Common myeloid progenitor, CD34-positive (primary cell): ENCODE results near the gene PHC2.
"Not testable (repeated sequence)": the region's sequence is repeated elsewhere in the genome, so short reads cannot be mapped to it uniquely, and the experiment has no call there.

Experiments
- CTCF ChIA-PET: fragments of 350-600 bp; sonication (Branson Sonifier 250); formaldehyde crosslinking; loops from one replicate; lab custom pipeline; 2021; ENCODE audit warnings: antibody characterized with exemption; lab: Charles Lee
- POLR2A ChIA-PET: fragments of 350-600 bp; sonication (Branson Sonifier 250); formaldehyde crosslinking; loops from one replicate; lab custom pipeline; 2021; ENCODE audit warnings: antibody characterized with exemption; lab: Charles Lee
- DNase-seq, 3 donors: peaks; one replicate each; pipeline versions ENCODE4 v3.0.0 to v3.0.0-alpha.2; 2013
- H3K27ac ChIP-seq, 2 experiments: 1 replicate in 1 of 2; 2 replicates in 1 of 2; pipeline ENCODE4 v1.7.0; 2013; ENCODE audit warnings: inconsistent platforms in 2 of 2, low read length in 2 of 2, mild to moderate bottlenecking in 2 of 2, low read depth in 1 of 2, moderate library complexity in 1 of 2; ENCODE audit not compliant: severe bottlenecking in 2 of 2, insufficient read depth in 1 of 2, poor library complexity in 1 of 2
- H3K27me3 ChIP-seq, 5 experiments: replicated peaks in 2 of 5; 1 replicate in 3 of 5; 2 replicates in 2 of 5; pipeline versions ENCODE4 v1.6.1 to v1.7.0; 2013; ENCODE audit warnings: low read length in 4 of 5, mild to moderate bottlenecking in 2 of 5, moderate library complexity in 2 of 5, inconsistent platforms in 1 of 5; ENCODE audit not compliant: insufficient read depth in 5 of 5, control insufficient read depth in 4 of 5
- H3K36me3 ChIP-seq, 4 experiments: 1 replicate in 2 of 4; 2 replicates in 2 of 4; pipeline versions ENCODE4 v1.6.1 to v1.7.0; 2013; ENCODE audit warnings: low read length in 3 of 4, control low read depth in 1 of 4, mild to moderate bottlenecking in 1 of 4; ENCODE audit not compliant: control insufficient read depth in 4 of 4, insufficient read depth in 4 of 4
- H3K4me1 ChIP-seq, 4 experiments: 1 replicate in 3 of 4; 2 replicates in 1 of 4; pipeline versions ENCODE4 v1.6.1 to v1.7.1; 2013; ENCODE audit warnings: low read length in 3 of 4, mild to moderate bottlenecking in 3 of 4, control low read depth in 1 of 4, inconsistent platforms in 1 of 4, moderate library complexity in 1 of 4; ENCODE audit not compliant: control insufficient read depth in 4 of 4, insufficient read depth in 4 of 4; ENCODE audit errors: control extremely low read depth in 1 of 4
- H3K4me3 ChIP-seq, 7 experiments: 1 replicate in 4 of 7; 2 replicates in 3 of 7; pipeline versions ENCODE4 v1.5.1 to v1.7.0; 2013; ENCODE audit warnings: mild to moderate bottlenecking in 7 of 7, low read length in 6 of 7, moderate library complexity in 6 of 7, inconsistent platforms in 2 of 7, low read depth in 2 of 7, control low read depth in 1 of 7; ENCODE audit not compliant: insufficient read depth in 4 of 7, control insufficient read depth in 1 of 7; ENCODE audit errors: extremely low read depth in 1 of 7
- H3K9me3 ChIP-seq, 5 experiments: 1 replicate in 4 of 5; 2 replicates in 1 of 5; pipeline versions ENCODE4 v1.6.1 to v1.7.1; 2013; ENCODE audit warnings: low read length in 4 of 5, mild to moderate bottlenecking in 2 of 5, inconsistent platforms in 1 of 5, low read depth in 1 of 5, moderate library complexity in 1 of 5; ENCODE audit not compliant: control insufficient read depth in 4 of 5, insufficient read depth in 2 of 5; ENCODE audit errors: control extremely low read depth in 1 of 5
- WGBS: methylation state at CpG from one replicate; pipeline ENCODE4 v1.1.5; 2013; ENCODE audit not compliant: insufficient coverage; 5-methylcytosine and 5-hydroxymethylcytosine counted together

Gene PHC2

GRCh38 chr1:33314416-33314815 is 116.5 kb downstream of the PHC2 start:
- no peaks in the 10 kb centered on the region for H3K9me3 ChIP-seq
- H3K4me1 ChIP-seq, result peaks cover 0 to 4% (median 0%) of the 10 kb centered on the region in 4 experiments
- no peak overlapping the region for H3K27ac ChIP-seq
- DNase-seq, result no peak
- no peaks in the 10 kb centered on the region for H3K27me3 ChIP-seq
- H3K4me3 ChIP-seq, result no peak overlapping the region
- no peaks in the 10 kb centered on the region for H3K36me3 ChIP-seq
- ChIA-PET POLR2A (no interaction called here), CTCF (interaction anchor here (2.4 kb wide), 1 partner anchor 19 kb away, joined by 9 read pairs; no protein-coding TSS in a partner anchor)
- 96% methylated on average over 7 of the region's 9 CpGs for WGBS

- H3K4me1 ChIP-seq, result peaks cover 0 to 4% (median 0%) of the 10 kb centered on the region in 4 experiments
- H3K4me3 ChIP-seq, result no peak overlapping the region
- ChIA-PET POLR2A (interaction anchor here (0.8 kb wide), 1 partner anchor 99 kb away, joined by 4 read pairs; no protein-coding TSS in a partner anchor), CTCF (interaction anchor here (0.6 to 2.4 kb wide), 3 partner anchors 10 to 225 kb away, joined by 3 to 9 read pairs (median 4); no protein-coding TSS in a partner anchor)
- no peaks in the 10 kb centered on the region for H3K9me3 ChIP-seq
- DNase-seq, result no peak
- WGBS, result 100% methylated on average over 4 of the region's 5 CpGs
- no peak overlapping the region for H3K27ac ChIP-seq
- no peaks in the 10 kb centered on the region for H3K36me3 ChIP-seq
- peaks cover 0 to 4% (median 0%) of the 10 kb centered on the region in 5 experiments for H3K27me3 ChIP-seq
Measured at GRCh38 chr1:33312413-33312749, 118.5 kb downstream of the PHC2 start.

DNA sequence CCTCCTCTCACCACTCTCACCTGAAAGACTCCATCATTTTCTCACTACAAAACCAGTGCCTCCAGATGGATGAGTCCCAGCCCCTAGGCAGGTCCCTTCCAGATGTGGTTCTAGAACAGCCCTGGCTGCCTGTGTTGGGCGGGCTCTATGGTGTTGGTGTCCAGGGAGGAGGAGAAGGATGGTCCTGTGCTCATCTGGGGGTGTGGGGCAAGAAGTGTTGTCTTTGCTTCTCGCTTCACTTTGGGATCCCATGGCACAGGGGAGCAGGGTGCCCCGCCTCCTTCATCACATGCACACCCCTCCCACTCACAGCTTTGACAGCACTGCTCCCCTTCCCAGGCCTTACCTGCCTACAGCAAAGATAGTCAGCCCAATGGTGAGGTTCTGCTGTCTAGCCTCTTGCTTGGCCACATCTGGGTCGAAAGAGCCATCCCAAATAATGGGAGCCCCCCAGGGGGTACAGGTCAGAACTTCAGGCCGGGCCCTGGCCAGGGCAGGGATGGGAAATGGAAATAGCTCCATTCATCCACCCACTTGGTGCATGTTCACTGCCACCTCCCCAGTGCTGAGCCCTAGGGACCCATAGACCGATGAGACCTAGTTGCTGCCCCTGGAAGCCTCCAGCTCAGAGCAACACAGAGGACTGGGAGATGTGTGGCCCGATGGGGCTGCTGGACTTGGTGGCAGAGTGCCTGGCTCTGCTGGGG is 119.0 kb downstream of the PHC2 start:
- no peak overlapping the region for H3K4me3 ChIP-seq
- H3K27me3 ChIP-seq, result peaks cover 0 to 8% (median 0%) of the 10 kb centered on the region in 5 experiments
- H3K9me3 ChIP-seq, result no peaks in the 10 kb centered on the region
- no peaks in the 10 kb centered on the region for H3K36me3 ChIP-seq
- CTCF ChIA-PET, result interaction anchor here (0.6 to 2.4 kb wide), 3 partner anchors 9 to 224 kb away, joined by 3 to 9 read pairs (median 4); no protein-coding TSS in a partner anchor
- no peak for DNase-seq
- no peak overlapping the region for H3K27ac ChIP-seq
- peaks cover 0 to 5% (median 4%) of the 10 kb centered on the region in 4 experiments for H3K4me1 ChIP-seq
- POLR2A ChIA-PET, result no interaction called here
- whole genome bisulfite sequencing, result 96% methylated on average over 5 of the region's 7 CpGs

DNA sequence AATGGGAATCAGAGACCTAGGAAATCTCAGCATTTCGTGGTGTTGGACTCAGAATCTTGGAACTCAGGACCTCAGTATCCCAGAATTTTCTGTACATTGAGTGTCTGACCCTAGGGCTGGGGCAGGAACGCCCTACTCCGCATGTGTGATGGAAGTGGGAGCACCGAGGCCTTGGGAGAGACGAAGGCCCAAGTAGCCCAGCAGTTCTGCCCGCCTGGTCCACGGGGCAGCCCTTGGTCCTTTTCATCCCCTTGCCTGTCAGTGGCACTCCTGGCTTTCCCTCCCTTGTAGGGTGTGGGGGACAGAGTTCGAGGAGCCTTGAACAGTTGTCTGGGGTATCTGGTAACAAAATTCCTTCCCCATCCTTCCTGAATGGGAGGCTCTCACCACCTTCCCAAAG is 120.2 kb downstream of the PHC2 start:
- CTCF ChIA-PET, result no interaction called here
- 100% methylated on average over 4 of the region's 8 CpGs for WGBS
- peaks cover 0 to 15% (median 0%) of the 10 kb centered on the region in 5 experiments for H3K27me3 ChIP-seq
- no peak overlapping the region for H3K4me3 ChIP-seq
- no peaks in the 10 kb centered on the region for H3K36me3 ChIP-seq
- no peak overlapping the region for H3K27ac ChIP-seq
- H3K9me3 ChIP-seq, result no peaks in the 10 kb centered on the region
- POLR2A ChIA-PET, result no interaction called here
- DNase-seq, result no peak
- peaks cover 0 to 13% (median 12%) of the 10 kb centered on the region in 4 experiments for H3K4me1 ChIP-seq

DNA sequence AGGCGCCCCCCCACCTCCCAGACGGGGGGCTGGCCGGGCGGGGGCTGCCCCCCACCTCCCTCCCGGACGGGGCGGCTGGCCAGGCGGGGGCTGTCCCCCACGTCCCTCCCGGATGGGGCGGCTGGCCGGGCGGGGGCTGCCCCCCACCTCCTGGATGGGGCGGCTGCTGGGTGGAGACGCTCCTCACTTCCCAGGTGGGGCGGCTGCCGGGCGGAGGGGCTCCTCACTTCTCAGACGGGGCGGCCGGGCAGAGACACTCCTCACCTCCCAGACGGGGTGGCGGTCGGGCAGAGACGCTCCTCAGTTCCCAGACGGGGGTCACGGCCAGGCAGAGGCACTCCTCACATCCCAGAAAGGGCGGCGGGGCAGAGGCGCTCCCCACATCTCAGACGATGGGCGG is 121.5 kb downstream of the PHC2 start:
- peaks cover 0 to 13% (median 12%) of the 10 kb centered on the region in 4 experiments for H3K4me1 ChIP-seq
- 97% methylated on average over 13 of the region's 32 CpGs for WGBS
- H3K4me3 ChIP-seq, H3K27ac ChIP-seq, CTCF ChIA-PET, H3K9me3 ChIP-seq, POLR2A ChIA-PET, DNase-seq, H3K36me3 ChIP-seq: not testable (repeated sequence)
- H3K27me3 ChIP-seq, result peaks cover 0 to 15% (median 0%) of the 10 kb centered on the region in 5 experiments

DNA sequence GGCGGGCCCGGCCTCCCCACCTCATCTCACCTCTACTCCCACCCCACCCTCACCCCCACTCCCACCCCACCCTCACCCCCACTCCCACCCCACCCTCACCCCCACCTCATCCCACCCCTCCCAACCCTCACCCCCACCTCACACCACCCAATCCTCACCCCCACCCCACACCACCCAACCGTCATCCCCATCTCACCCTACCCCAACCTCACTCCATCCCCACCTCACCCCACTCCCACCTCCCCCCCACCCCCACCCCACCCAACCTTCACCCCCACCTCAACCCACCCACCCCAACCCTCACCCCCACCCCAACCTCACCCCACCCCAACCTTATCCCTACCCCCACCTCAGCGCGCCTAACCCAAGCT is 123.4 kb downstream of the PHC2 start:
- Histone ChIP-seq H3K27me3 (peaks cover 0 to 15% (median 0%) of the 10 kb centered on the region in 5 experiments), H3K4me3 (no peak overlapping the region), H3K27ac (no peak overlapping the region), H3K36me3 (peaks cover 0 to 2% (median 0%) of the 10 kb centered on the region in 4 experiments), H3K4me1 (peaks cover 0 to 20% (median 16%) of the 10 kb centered on the region in 4 experiments), H3K9me3 (no peaks in the 10 kb centered on the region)
- WGBS, result no CpG with 5 or more reads among the region's 5 CpGs
- ChIA-PET POLR2A (no interaction called here), CTCF (interaction anchor here (1.2 kb wide), 1 partner anchor 36 kb away, joined by 3 read pairs; no protein-coding TSS in a partner anchor)
- DNase-seq, result no peak
